ENCODE measurements around the gene SDK1. TPM values are rescaled to one million over a fixed set of nuclear protein-coding genes. Genes with fewer than 3 reads are reported as not detected.

The SDK1 gene
- total and polyA plus RNA-seq, 11 donors, result 2.2 to 5.8 (median 3.4) TPM

- 92 to 93% (median 93%) methylated on average over 4 of the region's 4 CpGs for WGBS, 4 donors
- H3K4me1 ChIP-seq, result no peaks in the 10 kb centered on the region
- no peaks in the 10 kb centered on the region for H3K9me3 ChIP-seq
- no peak overlapping the region for H3K27ac ChIP-seq
- DNase-seq (no peak), ATAC-seq (no peak)
- no peaks in the 10 kb centered on the region for H3K27me3 ChIP-seq
- H3K36me3 ChIP-seq, result no peaks in the 10 kb centered on the region
- no peak overlapping the region for H3K4me3 ChIP-seq
- TF ChIP-seq CTCF (IDR thresholded peaks at IDR 0.05), result no peak
- TF ChIP-seq POLR2A (IDR thresholded peaks at IDR 0.05), result no peak
- intact Hi-C loops (cut with DNase I), result loop anchor here in 1 of 10 donors (5.0 kb wide), 1 partner anchor 32 kb away; no protein-coding TSS in a partner anchor
These were observed 293.8 kb downstream of the SDK1 start for GRCh38 chr7:3594901-3595300.

GRCh38 chr7:3598854-3599253, 297.8 kb downstream of the SDK1 start:
- no peak overlapping the region for H3K4me3 ChIP-seq
- H3K9me3 ChIP-seq, result peaks cover 0 to 5% (median 0%) of the 10 kb centered on the region in 12 donors
- no peaks in the 10 kb centered on the region for H3K27me3 ChIP-seq
- no peaks in the 10 kb centered on the region for H3K36me3 ChIP-seq
- DNase-seq, result no peak
- 73 to 91% (median 87%) methylated on average over 7 of the region's 7 CpGs for WGBS, 4 donors
- no peak overlapping the region for H3K27ac ChIP-seq
- intact Hi-C loops (cut with DNase I), result no loop called here
- no peak for TF ChIP-seq CTCF (IDR thresholded peaks at IDR 0.05)
- no peak for TF ChIP-seq POLR2A (IDR thresholded peaks at IDR 0.05)
- no peaks in the 10 kb centered on the region for H3K4me1 ChIP-seq
- no peak for ATAC-seq

- DNase-seq (no peak), ATAC-seq (no peak)
- intact Hi-C loops (cut with DNase I), result no loop called here
- Histone ChIP-seq H3K9me3 (peaks cover 0 to 10% (median 0%) of the 10 kb centered on the region in 12 donors), H3K36me3 (no peaks in the 10 kb centered on the region), H3K4me1 (no peaks in the 10 kb centered on the region), H3K4me3 (no peak overlapping the region), H3K27me3 (no peaks in the 10 kb centered on the region), H3K27ac (no peak overlapping the region)
- WGBS, 4 donors, result 55 to 75% (median 64%) methylated on average over 2 of the region's 2 CpGs
- TF ChIP-seq POLR2A (IDR thresholded peaks at IDR 0.05), result no peak
- no peak for TF ChIP-seq CTCF (IDR thresholded peaks at IDR 0.05)
These were observed 304.2 kb downstream of the SDK1 start for GRCh38 chr7:3605222-3605621.

GRCh38 chr7:3606436-3606835, 305.4 kb downstream of the SDK1 start:
- intact Hi-C loops (cut with DNase I), result no loop called here
- ATAC-seq, result no peak

More at GRCh38 chr7:3606436-3606835, 305.4 kb downstream of the SDK1 start:
- no peak for TF ChIP-seq POLR2A (IDR thresholded peaks at IDR 0.05)
- TF ChIP-seq CTCF (IDR thresholded peaks at IDR 0.05), result no peak
- no peaks in the 10 kb centered on the region for H3K4me1 ChIP-seq
- H3K9me3 ChIP-seq, result peaks cover 0 to 10% (median 0%) of the 10 kb centered on the region in 12 donors
- H3K27ac ChIP-seq, result no peak overlapping the region
- WGBS, 4 donors, result 55 to 60% (median 57%) methylated on average over 4 of the region's 4 CpGs
- peaks cover 0 to 4% (median 0%) of the 10 kb centered on the region in 9 donors for H3K27me3 ChIP-seq
- no peak for DNase-seq
- H3K36me3 ChIP-seq, result no peaks in the 10 kb centered on the region
- H3K4me3 ChIP-seq, result no peak overlapping the region
